B cell (primary cell): ENCODE measurements around the gene PSMG3.

Experiments
- EZH2 ChIP-seq: IDR thresholded peaks from 2 replicates; pipeline ENCODE4 v1.6.1; 2012; ENCODE audit warnings: borderline replicate concordance, low read depth, mild to moderate bottlenecking, moderate library complexity, low read length; ENCODE audit not compliant: insufficient read depth, poor library complexity, severe bottlenecking
- TF ChIP-seq, protein P1 (sequence below): fragments of 200-600 bp; IDR thresholded peaks from one replicate; pipeline ENCODE4 v1.8.0; 2022; ENCODE audit warnings: antibody characterized with exemption, mild to moderate bottlenecking

DNA sequence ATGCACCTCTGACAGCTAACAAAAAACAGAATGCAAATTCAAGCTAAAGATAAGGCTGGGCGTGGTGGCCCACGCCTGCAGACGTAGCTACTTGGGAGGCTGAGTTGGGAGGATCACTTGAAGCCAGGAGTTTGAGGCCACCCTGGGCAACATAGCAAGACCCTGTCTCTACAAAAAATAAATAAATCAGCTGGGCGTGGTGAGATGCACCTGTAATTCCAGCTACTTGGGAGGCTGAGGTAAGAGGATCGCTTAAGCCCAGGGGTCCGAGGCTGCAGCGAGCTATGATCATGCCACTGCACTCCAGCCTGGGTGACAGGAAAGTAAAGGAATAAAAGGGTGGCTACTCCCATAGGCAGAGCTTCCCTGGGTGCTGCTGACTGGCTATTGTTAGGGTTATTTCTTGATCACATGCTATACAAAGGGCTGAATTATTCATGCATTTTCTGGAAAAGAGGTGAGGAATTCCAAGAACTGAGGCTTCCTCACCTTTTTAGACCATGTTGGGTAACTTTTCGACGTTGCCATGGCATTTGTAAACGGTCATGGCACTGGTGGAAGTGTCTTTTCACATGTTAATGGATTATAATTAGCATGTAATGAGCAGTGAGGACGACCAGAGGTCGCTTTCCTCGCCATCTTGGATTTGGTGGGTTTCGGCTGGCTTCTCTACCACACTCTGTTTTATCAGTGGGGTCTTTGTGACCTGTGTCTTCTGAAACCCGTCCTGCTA, 6.9 kb upstream of the PSMG3 start:
- no peak for TF ChIP-seq EZH2
- TF ChIP-seq, protein P1, sequence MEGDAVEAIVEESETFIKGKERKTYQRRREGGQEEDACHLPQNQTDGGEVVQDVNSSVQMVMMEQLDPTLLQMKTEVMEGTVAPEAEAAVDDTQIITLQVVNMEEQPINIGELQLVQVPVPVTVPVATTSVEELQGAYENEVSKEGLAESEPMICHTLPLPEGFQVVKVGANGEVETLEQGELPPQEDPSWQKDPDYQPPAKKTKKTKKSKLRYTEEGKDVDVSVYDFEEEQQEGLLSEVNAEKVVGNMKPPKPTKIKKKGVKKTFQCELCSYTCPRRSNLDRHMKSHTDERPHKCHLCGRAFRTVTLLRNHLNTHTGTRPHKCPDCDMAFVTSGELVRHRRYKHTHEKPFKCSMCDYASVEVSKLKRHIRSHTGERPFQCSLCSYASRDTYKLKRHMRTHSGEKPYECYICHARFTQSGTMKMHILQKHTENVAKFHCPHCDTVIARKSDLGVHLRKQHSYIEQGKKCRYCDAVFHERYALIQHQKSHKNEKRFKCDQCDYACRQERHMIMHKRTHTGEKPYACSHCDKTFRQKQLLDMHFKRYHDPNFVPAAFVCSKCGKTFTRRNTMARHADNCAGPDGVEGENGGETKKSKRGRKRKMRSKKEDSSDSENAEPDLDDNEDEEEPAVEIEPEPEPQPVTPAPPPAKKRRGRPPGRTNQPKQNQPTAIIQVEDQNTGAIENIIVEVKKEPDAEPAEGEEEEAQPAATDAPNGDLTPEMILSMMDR = no peak
